PC-9 (cell line): ENCODE data around the gene SAMD10. TPM values are rescaled to one million over a fixed set of nuclear protein-coding genes. Genes with fewer than 3 reads are reported as not detected.

Source experiments
- BruUV-seq: library from RNA; stranded (reverse); fragments of 400-500 nt; replicated peaks from 2 replicates; lab custom pipeline; 2021; lab: Mats Ljungman, UMichigan
- CTCF ChIA-PET: fragments of 300-600 bp; sonication (Branson Sonifier 250); formaldehyde crosslinking; loops from one replicate; lab custom pipeline; 2022; ENCODE audit warnings: antibody characterized with exemption; lab: Charles Lee
- POLR2A ChIA-PET: fragments of 300-600 bp; sonication (Branson Sonifier 250); formaldehyde crosslinking; loops from one replicate; lab custom pipeline; 2022; ENCODE audit warnings: antibody characterized with exemption; ENCODE audit not compliant: unreplicated experiment; lab: Charles Lee
- DNase-seq, 2 experiments: peaks; one replicate each; pipeline versions ENCODE4 v3.0.0 to v3.0.0-alpha.2; 2015 to 2022; ENCODE audit warnings: mixed read lengths in 1 of 2
- H2AFZ ChIP-seq: fragments of 200-600 bp; sonication (generic); 2 replicates; pipeline ENCODE4 v1.8.1; 2017; ENCODE audit warnings: antibody characterized with exemption
- H3F3A ChIP-seq: fragments of 200-600 bp; sonication (generic); 2 replicates; pipeline ENCODE4 v1.8.1; 2017; ENCODE audit warnings: antibody characterized with exemption, mild to moderate bottlenecking, low read depth; ENCODE audit not compliant: insufficient read depth
- H3K27ac ChIP-seq: fragments of 200-600 bp; sonication (generic); 2 replicates; pipeline ENCODE4 v1.6.1; 2016; ENCODE audit warnings: mixed run types
- H3K27me3 ChIP-seq: fragments of 200-600 bp; sonication (generic); 2 replicates; pipeline ENCODE4 v1.6.1; 2016; ENCODE audit warnings: low read depth, mixed run types; ENCODE audit not compliant: insufficient read depth
- H3K36me3 ChIP-seq: fragments of 200-600 bp; sonication (generic); 2 replicates; pipeline ENCODE4 v1.6.1; 2016; ENCODE audit warnings: low read depth, mixed run types
- H3K4me1 ChIP-seq: fragments of 200-600 bp; sonication (generic); replicated peaks from 2 replicates; pipeline ENCODE4 v1.6.1; 2016; ENCODE audit warnings: mixed run types; ENCODE audit not compliant: insufficient read depth
- H3K4me2 ChIP-seq: fragments of 200-600 bp; sonication (generic); 2 replicates; pipeline ENCODE4 v1.6.1; 2017; ENCODE audit warnings: mixed run types
- H3K4me3 ChIP-seq: fragments of 200-600 bp; sonication (generic); 2 replicates; pipeline ENCODE4 v1.6.1; 2016; ENCODE audit warnings: mixed run types
- H3K79me2 ChIP-seq: fragments of 200-600 bp; sonication (generic); 2 replicates; pipeline ENCODE4 v1.6.1; 2017; ENCODE audit warnings: low read depth, mixed run types
- H3K9me2 ChIP-seq: fragments of 200-600 bp; sonication (generic); 2 replicates; pipeline ENCODE4 v1.8.1; 2017; ENCODE audit warnings: mild to moderate bottlenecking; ENCODE audit not compliant: insufficient read depth
- H3K9me3 ChIP-seq: fragments of 200-600 bp; sonication (generic); 2 replicates; pipeline ENCODE4 v1.8.1; 2016; ENCODE audit warnings: low read depth; ENCODE audit not compliant: insufficient read depth
- H4K20me1 ChIP-seq: fragments of 200-600 bp; sonication (generic); 2 replicates; pipeline ENCODE4 v1.8.1; 2017; ENCODE audit not compliant: insufficient read depth
- CTCF ChIP-seq: fragments of 200-600 bp; sonication (generic); conservative IDR thresholded peaks from 2 replicates; pipeline ENCODE4 v1.6.1; 2017; ENCODE audit warnings: mixed run types, antibody characterized with exemption, mild to moderate bottlenecking, moderate library complexity
- EZH2 ChIP-seq: fragments of 200-600 bp; sonication (generic); IDR thresholded peaks from 2 replicates; pipeline ENCODE4 v1.8.0; 2017; ENCODE audit warnings: antibody characterized with exemption, low read depth
- intact Hi-C: fragments of 100-400 bp; cut with micrococcal nuclease; formaldehyde crosslinking; loops from one replicate; pipeline ENCODE4 v1.10.0; 2022; ENCODE audit not compliant: unreplicated experiment
- total RNA-seq: library from RNA; stranded (reverse); gene quantifications from 2 replicates; pipeline ENCODE4 v1.2.3, GENCODE V29; 2021

Gene SAMD10
- total RNA-seq, 1 experiment from 2014 or later, result 18.7 TPM

GRCh38 chr20:63968928-63969760, 10.3 kb downstream of the SAMD10 start:
- TSS peak; percentile 40 for BruUV-seq
- POLR2A ChIA-PET, result no interaction called here

GRCh38 chr20:63968136-63968927, 11.1 kb downstream of the SAMD10 start:
- BruUV-seq, result no TSS peak
- intact Hi-C loops, result no loop called here
- CTCF ChIA-PET, result no interaction called here

More at GRCh38 chr20:63968928-63969760, 10.3 kb downstream of the SAMD10 start:
- peaks cover 20% of the 10 kb centered on the region for H3K79me2 ChIP-seq
- H3K4me2 ChIP-seq, result peak overlapping the region; percentile 89
- H2AFZ ChIP-seq, result 0 out of 2 replicates have a peak overlapping the region, but pooled peaks have one; percentile 72
- peak overlapping the region; percentile 64 for H3K4me3 ChIP-seq
- DNase-seq, result peak; percentile 28 to 32
- H3K9me2 ChIP-seq, result no peaks in the 10 kb centered on the region
- H3K27me3 ChIP-seq, result no peaks in the 10 kb centered on the region
- peaks cover 11% of the 10 kb centered on the region; the same call in 1 of the 2 replicates for H3K36me3 ChIP-seq
- intact Hi-C loops, result no loop called here
- TF ChIP-seq EZH2 (no peak), CTCF (no peak)
- H3K27ac ChIP-seq, result no peak overlapping the region
- peaks cover 5% of the 10 kb centered on the region; the same call in 1 of the 2 replicates for H4K20me1 ChIP-seq
- CTCF ChIA-PET, result interaction anchor here (0.5 kb wide), 1 partner anchor 54 kb away, joined by 4 read pairs; no protein-coding TSS in a partner anchor
- no peaks in the 10 kb centered on the region for H3K9me3 ChIP-seq
- H3K4me1 ChIP-seq, result peaks cover 11% of the 10 kb centered on the region
- H3F3A ChIP-seq, result peaks cover 25% of the 10 kb centered on the region

More at GRCh38 chr20:63968136-63968927, 11.1 kb downstream of the SAMD10 start:
- no peaks in the 10 kb centered on the region for H3K9me3 ChIP-seq
- peaks cover 11% of the 10 kb centered on the region; the same call in 1 of the 2 replicates for H3K36me3 ChIP-seq
- peak in 1 of 2 experiments; percentile 32 for DNase-seq
- H3K4me1 ChIP-seq, result peaks cover 11% of the 10 kb centered on the region
- no peak overlapping the region for H2AFZ ChIP-seq
- no peaks in the 10 kb centered on the region for H3K9me2 ChIP-seq
- peak overlapping the region; percentile 89 for H3K4me2 ChIP-seq
- H4K20me1 ChIP-seq, result peaks cover 5% of the 10 kb centered on the region; the same call in 1 of the 2 replicates
- peaks cover 20% of the 10 kb centered on the region for H3K79me2 ChIP-seq
- POLR2A ChIA-PET, result interaction anchor here (0.7 kb wide), 1 partner anchor 424 kb away, joined by 4 read pairs; no protein-coding TSS in a partner anchor
- TF ChIP-seq CTCF (no peak), EZH2 (no peak)
- H3K27me3 ChIP-seq, result no peaks in the 10 kb centered on the region
- peaks cover 22% of the 10 kb centered on the region for H3F3A ChIP-seq
- no peak overlapping the region for H3K27ac ChIP-seq
- H3K4me3 ChIP-seq, result peak overlapping the region; percentile 64
